NCI-H1105 (cell line): ENCODE data around the gene BEGAIN.

ENCODE experiments used
- DNase-seq: peaks from one replicate; lab custom pipeline; 2025; lab: John Stamatoyannopoulos, UW

Gene BEGAIN

DNA sequence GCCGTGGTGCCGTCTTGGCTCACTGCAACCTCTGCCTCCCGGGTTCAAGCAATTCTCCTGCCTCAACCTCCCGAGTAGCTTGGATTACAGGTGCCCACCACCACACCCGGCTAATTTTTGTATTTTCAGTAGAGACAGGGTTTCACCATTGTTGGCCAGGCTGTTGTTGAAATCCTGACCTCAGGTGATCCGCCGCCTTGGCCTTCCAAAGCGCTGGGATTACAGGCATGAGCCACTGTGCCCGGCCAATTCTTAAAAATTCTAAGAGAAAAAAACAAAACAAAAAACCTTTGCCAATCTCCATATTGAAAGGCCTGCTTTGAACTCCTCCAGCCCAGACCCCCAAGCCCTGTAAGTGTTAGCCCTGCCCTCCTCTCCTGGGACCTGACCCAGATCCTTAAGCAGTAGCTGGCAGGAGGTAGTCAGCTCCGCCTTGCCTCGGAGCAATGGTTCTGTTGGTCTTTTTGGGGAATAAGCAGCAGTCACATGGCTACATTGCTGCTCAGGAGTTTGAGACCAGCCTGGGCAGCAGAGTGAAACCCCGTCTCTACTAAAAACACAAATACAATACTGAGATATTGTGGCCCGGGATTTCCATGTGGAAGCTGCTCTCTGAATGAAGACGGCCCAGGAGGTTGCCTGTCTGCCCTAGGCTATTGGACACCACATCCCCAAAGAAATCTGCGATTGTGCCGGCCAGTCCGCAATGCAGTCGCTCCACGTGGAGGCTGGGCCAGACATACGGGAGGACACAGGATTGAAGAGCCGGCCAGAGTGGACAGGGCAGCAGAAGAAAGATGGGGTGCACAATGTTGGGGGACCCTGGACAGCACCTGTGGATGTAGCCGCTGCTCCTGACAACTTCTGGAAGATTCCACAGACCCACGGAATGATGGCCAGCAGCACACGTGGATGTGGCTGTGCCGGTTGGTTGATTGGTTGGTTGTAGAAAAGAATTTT, 28.8 kb upstream of the BEGAIN start:
- DNase-seq, result no peak

DNA sequence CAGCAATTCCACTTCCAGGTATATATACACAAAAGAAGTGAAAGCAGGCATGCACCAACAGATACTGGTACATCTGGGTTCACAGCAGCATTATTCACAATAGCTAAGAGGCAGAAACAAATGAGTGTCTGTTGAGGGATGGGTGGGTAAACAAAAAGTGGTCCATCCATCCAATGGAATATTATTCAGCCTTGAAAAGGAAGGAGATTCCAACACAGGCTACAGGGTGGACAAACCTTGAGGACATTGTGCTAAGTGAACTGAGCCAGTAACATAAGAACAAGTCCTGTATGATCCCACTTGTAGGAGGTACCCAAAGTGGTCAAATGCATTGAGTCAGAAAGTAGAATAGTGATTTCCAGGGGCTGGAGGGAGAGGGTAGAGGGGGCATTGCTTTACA, 27.6 kb upstream of the BEGAIN start:
- no peak for DNase-seq

DNA sequence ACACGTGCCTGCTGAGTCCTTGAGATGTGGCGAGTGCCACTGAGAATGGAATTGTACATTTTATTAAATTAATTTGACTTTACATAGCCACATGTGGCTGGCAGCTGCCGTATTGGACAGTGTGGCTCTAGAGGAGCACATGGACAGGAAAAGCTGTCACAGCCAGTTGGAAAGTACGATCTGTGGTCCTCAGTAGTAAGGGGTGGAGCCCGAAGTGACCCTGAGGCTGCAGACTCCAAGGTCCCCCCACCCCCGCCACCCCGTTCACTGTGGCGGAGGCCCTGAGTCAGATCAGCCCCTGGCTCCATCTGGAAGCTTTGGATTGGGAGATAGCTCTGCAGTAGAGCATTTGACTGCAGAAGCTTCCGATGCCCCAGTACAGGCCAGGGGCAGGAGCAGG, 25.8 kb upstream of the BEGAIN start:
- DNase-seq, result no peak

DNA sequence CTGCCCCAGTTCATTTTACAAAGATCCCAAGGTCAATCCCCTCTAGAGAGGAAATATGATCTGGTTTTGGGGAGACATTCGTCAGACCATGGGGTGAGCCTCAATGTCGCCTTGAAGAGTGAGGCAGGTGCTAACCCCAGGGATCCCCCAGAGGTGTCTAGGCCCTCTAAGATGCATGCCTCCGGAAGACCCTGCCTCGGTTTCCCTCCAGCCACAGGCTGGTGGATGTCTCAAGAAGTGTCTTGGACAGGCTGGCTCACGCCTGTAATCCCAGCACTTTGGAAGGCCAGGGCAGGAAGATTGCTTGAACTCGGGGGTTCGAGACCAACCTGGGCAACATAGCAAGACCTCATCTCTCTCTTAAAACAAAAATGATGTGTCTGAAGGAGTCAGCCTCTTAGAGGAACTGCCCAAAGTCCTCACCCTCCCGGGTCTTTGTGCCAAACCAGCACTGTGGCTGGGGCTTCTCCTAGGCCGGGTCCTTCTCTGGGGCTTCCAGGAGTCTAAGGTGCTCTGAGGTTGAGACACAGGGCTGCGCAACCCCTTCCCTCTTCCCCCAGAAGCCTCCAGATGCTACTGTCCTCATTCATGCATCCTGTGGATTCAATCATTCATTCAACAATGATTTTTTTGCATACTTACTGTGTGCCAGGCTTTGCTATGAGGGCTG, 24.7 kb upstream of the BEGAIN start:
- no peak for DNase-seq

DNA sequence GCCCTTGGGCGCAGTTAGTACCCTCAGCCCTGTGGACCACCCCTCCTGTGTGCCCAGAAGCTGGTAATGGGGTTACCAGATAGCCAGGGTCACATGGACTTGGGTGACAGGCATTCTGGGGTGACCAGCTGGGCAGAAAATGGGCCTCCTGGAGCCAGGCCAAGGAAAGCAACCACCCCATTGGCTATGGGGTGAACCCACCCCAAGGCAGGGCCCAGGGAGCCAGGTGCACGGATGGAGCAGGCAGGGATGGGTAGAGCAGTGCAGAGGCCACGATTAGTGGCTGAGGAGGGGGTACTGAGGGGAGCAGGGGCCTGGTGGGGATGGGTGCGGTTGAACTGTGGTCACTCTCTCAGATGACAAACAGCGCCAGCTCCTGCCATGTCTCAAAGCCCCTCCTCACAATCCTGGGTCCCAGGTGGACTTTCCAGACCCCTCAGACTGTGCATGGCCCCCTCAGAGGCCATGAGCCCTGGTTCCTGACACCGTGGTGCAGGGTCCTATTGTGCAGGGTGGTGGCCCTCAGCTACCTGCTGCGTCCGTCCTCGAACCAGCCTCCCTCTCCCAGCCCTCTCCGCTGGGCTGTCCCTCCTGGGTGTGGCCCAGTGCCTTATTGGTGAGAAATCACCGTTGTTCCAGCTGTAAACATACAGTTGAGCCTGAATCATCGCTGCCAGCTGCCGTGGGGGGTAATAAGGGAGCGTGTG, 23.4 kb upstream of the BEGAIN start:
- no peak for DNase-seq

DNA sequence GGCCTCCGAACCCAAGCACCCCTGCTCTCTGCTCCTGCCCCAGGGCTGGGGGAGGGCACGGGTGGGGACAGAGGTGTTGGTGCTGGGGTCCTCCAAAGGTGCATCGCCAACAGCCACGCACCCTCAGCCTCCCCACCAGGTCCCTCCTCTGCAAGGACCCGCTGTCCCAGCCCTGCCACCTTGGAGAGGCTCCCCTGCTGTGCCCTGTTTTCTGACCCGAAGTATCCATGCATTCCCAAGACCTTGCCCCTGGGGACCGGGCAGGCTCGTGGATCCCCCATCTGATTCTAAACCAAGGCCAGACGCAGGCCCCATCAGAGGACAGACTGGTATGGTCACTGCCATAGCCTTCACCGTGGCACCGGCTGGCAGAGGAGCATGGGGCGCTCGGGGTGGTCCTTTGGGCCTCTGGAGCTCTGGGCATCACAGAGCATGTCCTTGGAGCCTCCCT, 22.7 kb upstream of the BEGAIN start:
- DNase-seq, result no peak

DNA sequence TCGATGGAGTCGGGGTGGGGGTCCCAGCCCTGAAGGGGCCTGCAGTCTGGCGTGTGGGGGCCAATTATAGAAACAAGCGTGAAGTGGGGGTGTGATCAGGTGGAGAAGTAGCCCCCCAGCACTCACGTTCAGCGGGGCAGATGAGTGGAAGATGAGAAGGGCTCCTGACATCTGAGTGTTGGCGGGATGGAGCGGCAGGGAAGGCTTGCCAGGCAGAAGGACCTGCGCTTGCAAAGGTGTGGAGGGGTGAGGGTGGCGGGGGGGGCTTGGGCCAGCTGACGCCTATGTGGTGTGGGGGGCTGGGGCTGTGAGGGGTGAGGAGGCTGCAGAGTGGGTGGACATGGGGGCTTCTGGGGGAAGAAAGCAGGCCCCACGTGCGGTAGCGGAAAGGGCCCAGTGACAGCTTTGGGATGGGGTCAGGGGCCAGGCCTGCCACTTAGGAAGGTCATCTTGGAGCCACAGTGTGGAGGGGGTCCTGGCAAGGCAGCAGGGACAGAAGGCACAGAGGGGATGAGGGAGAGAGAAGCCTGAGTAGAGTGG, 22.2 kb upstream of the BEGAIN start:
- no peak for DNase-seq

DNA sequence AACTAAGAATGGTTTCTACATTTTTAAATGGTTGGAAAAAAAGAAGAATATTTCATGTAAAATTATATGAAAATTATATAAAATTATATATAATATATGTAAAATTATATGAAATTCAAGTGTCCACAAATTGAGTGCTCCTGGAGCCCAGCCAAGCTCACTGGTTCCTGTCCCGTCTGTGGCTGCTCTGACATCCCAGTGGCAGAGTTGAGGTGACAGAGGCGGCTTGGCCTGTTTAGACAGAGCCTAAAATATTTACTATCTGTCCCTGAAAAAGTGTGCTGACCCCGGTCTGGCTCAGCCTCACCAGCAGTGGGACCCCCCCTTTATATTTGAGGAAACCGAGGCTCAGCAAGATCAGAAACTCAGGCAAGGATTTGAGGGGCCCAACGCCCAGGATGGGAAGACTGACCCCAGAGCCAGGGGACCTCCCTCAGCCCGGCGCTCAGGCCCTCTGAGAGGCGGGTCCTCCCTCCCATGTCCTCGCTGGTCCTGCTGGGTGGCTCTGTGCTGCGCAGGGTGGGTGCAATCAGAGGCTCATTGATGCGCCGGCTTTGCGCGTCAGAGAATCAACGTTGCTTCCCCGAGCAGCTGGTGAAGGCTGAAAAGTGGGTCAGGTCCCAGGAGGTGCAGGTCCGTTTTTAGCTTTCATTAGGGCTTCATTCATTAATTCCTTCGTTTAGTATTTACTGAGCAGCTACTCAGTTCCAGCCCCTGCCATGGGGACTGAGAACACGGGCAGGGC, 21.5 kb upstream of the BEGAIN start:
- no peak for DNase-seq

DNA sequence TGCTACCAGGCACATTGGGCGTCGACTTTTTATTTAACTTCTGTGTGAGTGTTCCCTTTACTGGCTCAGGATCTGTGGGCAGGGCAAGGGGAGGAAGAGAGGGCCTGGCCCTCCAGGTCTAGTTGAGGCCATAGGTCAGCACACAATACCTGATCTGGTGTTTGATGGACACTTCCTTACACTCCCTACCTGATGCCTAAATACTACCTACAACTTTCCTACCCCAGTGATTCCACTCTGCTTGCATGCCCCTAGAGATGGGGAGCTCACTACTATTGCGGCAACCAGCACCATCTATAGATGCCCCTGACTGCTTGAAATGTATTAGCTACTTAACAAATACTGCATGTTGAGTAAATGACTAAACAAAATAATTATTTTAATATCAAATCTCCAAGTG, 20.8 kb upstream of the BEGAIN start:
- no peak for DNase-seq

DNA sequence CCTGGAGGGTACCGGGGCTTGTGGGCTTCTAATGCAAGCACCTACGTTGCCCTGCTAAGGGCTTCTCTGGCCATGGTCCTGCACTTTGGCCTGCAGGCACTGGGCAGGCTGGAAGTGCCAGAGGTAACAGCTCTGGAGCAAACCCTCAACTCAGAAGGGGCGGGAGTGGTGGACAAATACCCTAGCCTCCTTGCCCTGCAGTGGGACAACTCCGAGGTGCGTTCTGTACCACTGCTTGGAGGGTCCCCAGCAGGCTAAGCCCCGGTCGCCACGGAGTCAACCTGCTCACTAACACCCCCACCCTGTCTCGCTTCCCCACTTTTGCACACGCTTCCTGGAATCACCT, 20.4 kb upstream of the BEGAIN start:
- no peak for DNase-seq

DNA sequence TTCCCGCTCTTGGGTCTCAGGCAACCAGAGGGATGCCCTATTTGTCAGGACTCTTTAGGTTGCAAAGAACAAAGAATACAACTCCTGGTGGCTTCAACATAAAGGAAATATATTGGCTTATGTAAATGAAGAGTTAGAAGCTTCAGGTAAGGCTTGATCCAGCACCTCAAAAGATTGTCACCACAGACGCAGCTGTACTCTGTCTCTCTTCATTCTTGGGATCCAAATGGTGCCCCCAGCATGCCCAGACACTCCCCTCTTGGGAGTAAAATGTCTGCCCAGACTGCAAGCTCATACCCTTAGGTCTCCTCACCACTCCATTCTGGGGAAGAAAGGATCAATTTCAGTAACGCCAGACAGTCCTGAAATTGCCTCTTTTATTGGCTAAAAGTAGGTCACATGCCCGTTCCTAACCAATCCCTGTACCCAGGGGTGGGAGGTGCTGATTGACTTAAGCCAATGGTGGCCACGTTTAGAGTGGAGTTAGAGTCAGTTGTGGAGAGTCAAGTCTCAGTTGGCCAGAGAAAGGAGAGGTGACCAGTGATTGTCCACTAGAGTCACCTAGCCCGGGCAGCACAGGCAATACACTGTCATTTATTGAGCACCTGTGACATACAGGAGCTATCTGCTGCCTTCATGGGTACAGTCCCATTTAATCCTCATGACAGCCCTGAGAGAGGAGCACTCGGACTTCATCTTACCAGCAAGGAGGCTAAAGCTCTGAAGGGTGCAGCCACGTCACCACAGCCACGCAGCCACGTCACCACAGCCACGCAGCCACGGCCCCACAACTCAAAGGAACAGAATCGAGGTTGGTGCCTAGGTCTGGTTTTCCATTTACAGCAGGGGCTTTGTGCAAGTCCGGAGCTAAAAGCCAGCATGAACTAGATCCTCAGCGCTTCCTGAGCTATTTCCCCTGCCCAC, 19.7 kb upstream of the BEGAIN start:
- DNase-seq, result no peak

DNA sequence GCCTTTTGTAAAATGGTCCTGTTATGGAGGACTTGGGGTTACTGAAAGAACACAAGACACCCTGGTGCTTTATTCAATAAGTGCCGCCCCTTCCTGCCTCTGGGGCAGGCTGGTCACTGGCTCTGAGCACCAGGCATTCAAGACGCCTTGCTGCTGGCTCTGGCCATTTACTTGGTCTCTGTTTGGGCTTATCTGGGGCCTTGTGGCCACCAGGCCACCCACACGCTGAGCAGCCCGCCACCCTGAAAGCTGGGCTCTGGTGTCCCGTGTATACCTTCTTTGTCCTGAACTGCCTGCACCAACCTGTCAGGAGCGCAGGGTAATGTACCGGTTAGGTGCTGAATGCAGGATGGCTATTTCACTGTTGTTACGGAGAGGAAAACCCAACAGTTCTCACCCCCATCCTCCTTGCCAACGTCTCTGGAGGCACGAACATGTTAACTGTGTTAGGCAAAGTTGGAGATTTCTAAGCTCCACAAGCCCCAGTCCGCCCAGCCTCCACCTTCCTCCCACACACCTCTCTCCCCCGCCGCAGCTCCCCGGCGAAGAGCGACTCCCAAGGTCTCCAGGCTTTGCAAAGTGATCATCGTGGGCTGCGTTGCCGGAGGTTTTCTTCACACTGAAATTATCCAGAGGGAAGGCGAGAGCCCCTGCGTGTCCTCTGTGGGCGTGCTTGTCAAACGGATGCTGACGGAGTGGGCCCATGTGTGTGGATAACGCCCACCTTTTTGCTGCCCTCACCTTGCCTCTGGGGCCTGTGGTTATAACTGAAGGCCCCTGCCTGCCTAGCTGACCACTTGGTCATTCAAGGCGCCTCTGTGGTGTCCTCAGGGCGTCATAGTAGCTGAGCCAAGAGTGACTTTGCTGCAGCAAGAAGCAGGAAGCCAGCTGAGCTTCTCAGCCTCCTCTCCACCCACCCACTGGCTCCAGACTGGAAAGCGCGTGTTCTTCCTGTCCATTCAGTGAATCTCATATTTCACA, 18.8 kb upstream of the BEGAIN start:
- no peak for DNase-seq

DNA sequence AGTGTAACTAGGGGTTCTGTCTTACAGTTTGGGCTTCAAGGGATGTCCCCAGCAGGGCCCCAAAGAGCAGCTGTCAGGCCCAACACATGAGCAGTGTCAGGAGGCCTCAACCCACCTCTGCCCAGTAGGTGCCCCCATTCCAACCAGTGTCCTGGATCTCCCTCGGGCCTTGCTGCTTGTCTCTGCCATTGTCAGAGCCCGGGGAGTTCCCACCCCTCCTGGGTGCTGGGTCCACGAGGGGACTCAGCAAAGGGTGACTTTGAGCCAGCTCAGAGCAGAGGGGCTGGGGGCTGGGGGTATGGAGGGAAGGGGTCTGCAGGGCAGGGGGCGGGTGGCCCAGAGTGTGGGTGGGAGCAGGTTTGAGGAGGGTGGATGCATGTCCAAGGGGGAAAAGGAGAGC, 18.0 kb upstream of the BEGAIN start:
- DNase-seq, result no peak

DNA sequence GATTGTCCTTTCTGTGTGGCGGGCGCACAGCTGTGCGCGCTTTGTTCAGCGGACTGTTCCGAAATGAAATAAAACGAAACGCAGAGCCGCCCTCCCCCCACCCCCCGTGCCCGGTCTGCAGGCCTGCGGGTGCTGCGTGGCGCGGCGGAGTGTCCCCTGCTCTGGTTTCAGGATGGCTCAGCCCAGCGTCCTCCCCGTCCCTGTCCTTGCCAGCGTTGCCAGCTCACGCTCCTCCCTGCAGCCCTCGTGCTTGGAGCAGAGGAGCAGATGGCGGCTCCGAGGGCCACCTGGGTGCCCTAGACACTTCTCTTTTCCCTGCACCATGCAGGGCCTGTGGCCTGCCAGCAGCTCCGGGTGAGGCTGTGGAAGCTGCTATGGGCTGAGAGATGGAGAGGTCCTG, 17.5 kb upstream of the BEGAIN start:
- no peak for DNase-seq

DNA sequence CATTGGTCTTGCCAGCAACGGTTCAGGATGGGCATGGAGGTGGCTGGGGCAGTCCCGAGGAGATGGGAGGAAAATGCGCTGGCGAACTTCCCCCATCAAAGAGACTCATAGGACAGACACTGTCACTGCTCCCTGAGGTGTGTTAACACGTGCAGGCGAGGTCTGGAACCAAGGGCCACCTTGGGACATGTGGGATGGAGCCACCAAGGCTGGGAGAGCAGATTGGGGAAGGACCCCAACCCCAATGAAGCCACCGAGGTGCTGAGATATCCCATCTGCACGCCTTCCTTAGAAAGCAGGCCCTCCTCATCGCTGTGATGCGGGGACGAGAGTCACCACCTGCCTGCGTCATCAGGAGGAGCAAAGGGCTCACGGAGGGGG, 16.9 kb upstream of the BEGAIN start:
- DNase-seq, result no peak

DNA sequence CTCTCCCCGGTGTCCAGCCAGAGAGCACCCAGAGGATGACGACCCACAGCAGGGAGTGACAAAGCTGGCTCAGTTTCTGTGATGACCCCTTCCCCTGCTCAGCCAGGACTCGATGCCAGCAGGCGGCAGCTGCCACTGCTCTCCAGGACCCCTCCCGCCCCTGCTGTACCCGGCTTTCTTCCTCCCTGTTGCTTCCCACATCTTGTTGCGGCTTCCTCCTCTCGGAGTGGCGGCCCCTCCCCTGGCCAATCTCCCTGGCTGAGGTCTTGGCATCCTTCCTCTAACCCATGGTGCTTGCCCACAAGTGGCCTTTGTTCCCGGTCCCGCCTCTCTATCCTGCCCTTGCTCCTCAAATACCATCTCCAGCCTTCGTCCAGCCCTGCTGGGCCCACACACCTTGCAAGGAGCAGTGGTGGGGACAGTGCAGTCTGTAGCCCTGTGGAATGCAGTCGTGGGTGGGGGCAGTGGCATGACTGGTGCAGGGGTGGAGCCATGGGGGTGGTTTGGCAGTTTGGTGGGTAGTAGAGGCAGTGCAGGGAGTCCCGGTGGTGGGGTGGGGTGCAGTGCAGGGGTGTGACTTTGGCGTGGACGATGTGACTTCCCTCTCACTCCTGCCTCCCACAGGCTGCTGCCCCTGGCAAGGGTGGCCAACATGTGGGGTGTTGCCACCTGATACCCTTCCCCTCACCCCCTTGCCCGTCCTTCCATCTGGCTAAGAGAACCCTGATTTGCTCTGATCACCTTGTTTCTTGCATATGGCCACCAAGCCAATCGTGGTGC, 16.3 kb upstream of the BEGAIN start:
- no peak for DNase-seq

DNA sequence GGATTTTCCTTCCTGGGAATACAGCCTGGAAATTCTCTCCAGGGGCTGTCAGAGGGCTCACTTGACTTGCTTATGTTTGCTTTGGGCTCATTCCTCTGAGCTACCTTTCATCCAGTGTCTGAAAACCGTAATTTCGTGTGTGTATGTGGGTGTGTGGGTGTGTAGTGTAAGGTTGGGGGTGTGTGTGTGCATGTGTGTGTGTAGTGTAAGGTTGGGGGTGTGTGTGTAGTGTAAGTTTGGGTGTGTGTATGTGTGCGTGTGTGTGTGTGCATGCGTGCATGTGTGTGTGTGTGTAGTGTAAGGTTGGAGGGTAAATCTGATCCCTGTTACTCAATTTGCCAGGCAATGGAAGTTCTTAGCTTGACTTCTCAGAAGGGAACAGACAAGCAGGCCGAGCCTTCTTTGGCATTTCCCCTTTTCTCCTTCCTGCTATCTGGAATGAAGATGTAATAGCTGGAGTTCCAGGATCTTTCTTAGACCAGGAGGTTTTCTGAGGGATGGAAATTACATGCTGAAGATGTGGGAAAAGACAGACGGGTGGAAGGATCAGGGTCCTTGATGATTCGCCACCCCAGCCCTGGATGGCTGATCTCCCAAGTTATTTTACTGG, 15.5 kb upstream of the BEGAIN start:
- DNase-seq, result no peak

DNA sequence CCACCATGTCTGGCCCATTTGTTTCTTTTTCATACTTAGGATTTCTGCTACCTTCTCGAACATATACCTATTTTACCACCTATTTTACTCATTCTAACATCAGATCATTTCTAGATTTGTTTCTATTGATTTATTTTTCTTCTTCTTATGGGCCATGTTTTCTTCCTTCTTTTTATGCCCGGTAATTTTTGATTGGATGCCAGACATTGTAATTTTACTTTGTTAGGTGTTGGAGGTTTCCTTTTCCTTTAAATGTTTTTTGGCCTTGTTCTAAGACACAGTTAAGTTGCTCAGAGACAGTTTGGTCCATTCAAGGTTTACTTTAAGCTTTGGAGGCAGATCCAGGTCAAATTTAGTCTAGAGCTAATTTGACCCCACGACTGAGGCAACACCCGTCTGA, 14.7 kb upstream of the BEGAIN start:
- DNase-seq, result no peak
